Endodermal cell (in vitro differentiated cells): ENCODE results near the gene SGMS1. TPM values are rescaled to one million over a fixed set of nuclear protein-coding genes. Genes with fewer than 3 reads are reported as not detected.

ENCODE experiments used
- DNase-seq: peaks from one replicate; pipeline ENCODE4 v3.0.0-alpha.2; 2017
- H3K27ac ChIP-seq: 2 replicates; pipeline ENCODE4 v1.5.1; 2013; ENCODE audit warnings: mild to moderate bottlenecking, low read depth, low read length, moderate library complexity
- H3K27me3 ChIP-seq: 2 replicates; pipeline ENCODE4 v1.6.1; 2013; ENCODE audit warnings: mild to moderate bottlenecking, low read length, moderate library complexity; ENCODE audit not compliant: insufficient read depth, control insufficient read depth, poor library complexity, severe bottlenecking
- H3K36me3 ChIP-seq: 2 replicates; pipeline ENCODE4 v1.7.0; 2013; ENCODE audit warnings: mild to moderate bottlenecking, low read length, moderate library complexity; ENCODE audit not compliant: control insufficient read depth, insufficient read depth
- H3K4me1 ChIP-seq: one replicate; pipeline ENCODE4 v1.7.0; 2013; ENCODE audit warnings: low read length; ENCODE audit not compliant: control insufficient read depth, insufficient read depth
- H3K4me3 ChIP-seq: 2 replicates; pipeline ENCODE4 v1.5.1; 2013; ENCODE audit warnings: mild to moderate bottlenecking, low read length, moderate library complexity
- H3K9ac ChIP-seq: 2 replicates; pipeline ENCODE4 v1.6.1; 2013; ENCODE audit warnings: mild to moderate bottlenecking, low read length, moderate library complexity; ENCODE audit not compliant: poor library complexity, severe bottlenecking; ENCODE audit errors: extremely low read depth
- H3K9me3 ChIP-seq: 2 replicates; pipeline ENCODE4 v1.6.1; 2013; ENCODE audit warnings: mild to moderate bottlenecking, low read length, moderate library complexity; ENCODE audit not compliant: control insufficient read depth
- H3K27ac Mint-ChIP-seq: 2 replicates; pipeline ENCODE4 v1.8.0; 2020; ENCODE audit warnings: mixed read lengths
- H3K27me3 Mint-ChIP-seq: 2 replicates; pipeline ENCODE4 v1.8.0; 2021; ENCODE audit warnings: mild to moderate bottlenecking, mixed read lengths; ENCODE audit not compliant: insufficient read depth
- H3K36me3 Mint-ChIP-seq: 2 replicates; pipeline ENCODE4 v1.8.0; 2020; ENCODE audit warnings: low read depth, mixed read lengths
- H3K4me1 Mint-ChIP-seq: 2 replicates; pipeline ENCODE4 v1.8.0; 2020; ENCODE audit warnings: mixed read lengths
- H3K4me3 Mint-ChIP-seq: 2 replicates; pipeline ENCODE4 v1.8.0; 2020; ENCODE audit warnings: mild to moderate bottlenecking, moderate library complexity, mixed read lengths
- H3K9me3 Mint-ChIP-seq: 2 replicates; pipeline ENCODE4 v1.8.0; 2020; ENCODE audit warnings: mild to moderate bottlenecking, mixed read lengths
- WGBS, 2 experiments: methylation state at CpG; one replicate each; pipeline versions ENCODE4 v1.1.5 to v1.1.7; 2013; ENCODE audit warnings: missing lambda C conversion rate in 2 of 2, mixed read lengths in 1 of 2; ENCODE audit not compliant: insufficient coverage in 1 of 2, insufficient read length in 1 of 2; 5-methylcytosine and 5-hydroxymethylcytosine counted together
- total RNA-seq, 2 donors: library from RNA; stranded (reverse); fragmentation: NEBNext Ultra II Directional in 1 of 2; extraction: Animal tissue kit (Norgen Biotek cat#: 25700) in 1 of 2; gene quantifications; 2 replicates in 1 of 2; 3 replicates in 1 of 2; pipeline ENCODE4 v1.2.1, GENCODE V29; 2021
- TF ChIP-seq, protein P1 (sequence below): fragments of 200-600 bp; sonication (generic); conservative IDR thresholded peaks from 2 replicates; pipeline ENCODE4 v1.5.0; 2021; ENCODE audit warnings: antibody characterized with exemption, mild to moderate bottlenecking

The SGMS1 gene
- total RNA-seq, 2 donors from 2014 or later, result 12.0 to 14.3 TPM

DNA sequence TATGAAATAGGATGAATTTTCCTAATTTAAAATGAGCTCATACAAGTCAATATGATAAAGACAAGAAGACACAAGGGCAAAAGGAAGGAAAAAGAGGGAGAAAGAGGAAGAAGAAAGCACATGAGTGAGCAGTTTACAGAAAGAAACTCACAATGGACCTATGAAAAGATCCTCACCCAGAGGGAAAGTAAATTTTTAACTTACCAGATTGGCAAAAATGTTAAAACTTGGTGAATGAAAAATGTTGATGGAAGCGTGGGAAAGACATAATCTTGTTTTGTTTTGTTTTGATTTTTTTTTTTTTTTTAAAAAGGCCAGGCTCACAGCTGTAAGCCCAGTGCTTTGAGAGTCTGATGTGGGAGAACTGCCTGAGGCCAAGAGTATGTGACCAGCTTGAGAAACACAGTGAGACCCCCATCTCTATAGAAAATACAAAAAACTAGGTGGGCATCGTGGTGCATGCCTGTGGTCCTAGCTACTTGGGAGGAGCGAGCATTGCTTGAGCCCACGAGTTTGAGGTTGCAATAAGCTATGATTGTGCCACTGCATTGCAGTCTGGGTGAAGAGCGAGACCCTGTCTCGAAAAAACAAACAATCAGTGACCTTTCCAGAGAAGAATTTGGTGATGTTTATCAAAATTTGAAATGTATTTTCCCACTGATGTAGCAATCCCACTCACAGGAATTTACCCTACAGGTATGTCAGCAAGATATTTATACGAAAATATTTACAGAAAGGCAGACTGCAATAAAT is 219.6 kb downstream of the SGMS1 start:
- no peak overlapping the region for H3K27ac ChIP-seq
- H3K27me3 Mint-ChIP-seq, result no peaks in the 10 kb centered on the region
- TF ChIP-seq, protein P1, sequence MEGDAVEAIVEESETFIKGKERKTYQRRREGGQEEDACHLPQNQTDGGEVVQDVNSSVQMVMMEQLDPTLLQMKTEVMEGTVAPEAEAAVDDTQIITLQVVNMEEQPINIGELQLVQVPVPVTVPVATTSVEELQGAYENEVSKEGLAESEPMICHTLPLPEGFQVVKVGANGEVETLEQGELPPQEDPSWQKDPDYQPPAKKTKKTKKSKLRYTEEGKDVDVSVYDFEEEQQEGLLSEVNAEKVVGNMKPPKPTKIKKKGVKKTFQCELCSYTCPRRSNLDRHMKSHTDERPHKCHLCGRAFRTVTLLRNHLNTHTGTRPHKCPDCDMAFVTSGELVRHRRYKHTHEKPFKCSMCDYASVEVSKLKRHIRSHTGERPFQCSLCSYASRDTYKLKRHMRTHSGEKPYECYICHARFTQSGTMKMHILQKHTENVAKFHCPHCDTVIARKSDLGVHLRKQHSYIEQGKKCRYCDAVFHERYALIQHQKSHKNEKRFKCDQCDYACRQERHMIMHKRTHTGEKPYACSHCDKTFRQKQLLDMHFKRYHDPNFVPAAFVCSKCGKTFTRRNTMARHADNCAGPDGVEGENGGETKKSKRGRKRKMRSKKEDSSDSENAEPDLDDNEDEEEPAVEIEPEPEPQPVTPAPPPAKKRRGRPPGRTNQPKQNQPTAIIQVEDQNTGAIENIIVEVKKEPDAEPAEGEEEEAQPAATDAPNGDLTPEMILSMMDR, result no peak
- H3K4me3 ChIP-seq, result no peak overlapping the region
- H3K36me3 Mint-ChIP-seq, result no peaks in the 10 kb centered on the region
- no peak overlapping the region for H3K4me3 Mint-ChIP-seq
- H3K27me3 ChIP-seq, result no peaks in the 10 kb centered on the region
- H3K4me1 Mint-ChIP-seq, result peaks cover 8% of the 10 kb centered on the region
- no peaks in the 10 kb centered on the region for H3K36me3 ChIP-seq
- 81 to 91% methylated on average over 4 to 7 of the region's 7 CpGs for WGBS, 2 experiments
- H3K4me1 ChIP-seq, result no peaks in the 10 kb centered on the region
- H3K9me3 ChIP-seq, result no peaks in the 10 kb centered on the region
- DNase-seq, result no peak
- no peaks in the 10 kb centered on the region for H3K9me3 Mint-ChIP-seq
- H3K27ac Mint-ChIP-seq, result no peak overlapping the region
- H3K9ac ChIP-seq, result no peak overlapping the region

DNA sequence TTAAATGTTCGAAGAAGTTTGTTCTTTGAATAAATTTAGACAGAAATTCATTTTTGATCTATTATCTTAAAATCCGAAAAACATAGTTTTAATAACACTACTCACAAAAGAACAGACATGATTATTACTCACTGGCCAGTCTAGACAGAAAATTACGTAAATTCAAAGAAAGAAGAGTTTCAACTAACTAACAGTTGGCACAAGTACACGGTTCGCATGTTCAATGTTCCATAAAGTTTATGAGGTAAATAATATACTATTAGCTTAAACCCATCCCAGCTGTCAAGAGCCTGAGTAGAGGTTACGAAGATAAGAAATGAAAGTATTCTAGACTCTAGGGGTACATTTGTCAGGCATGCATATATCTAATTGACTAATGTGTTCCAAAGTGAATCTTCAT is 220.7 kb downstream of the SGMS1 start:
- Histone ChIP-seq H3K27ac (no peak overlapping the region), H3K36me3 (no peaks in the 10 kb centered on the region), H3K9ac (no peak overlapping the region), H3K9me3 (no peaks in the 10 kb centered on the region), H3K27me3 (no peaks in the 10 kb centered on the region), H3K4me3 (no peak overlapping the region), H3K4me1 (peaks cover 3% of the 10 kb centered on the region)
- no peaks in the 10 kb centered on the region for H3K36me3 Mint-ChIP-seq
- H3K4me3 Mint-ChIP-seq, result no peak overlapping the region
- no peak overlapping the region for H3K27ac Mint-ChIP-seq
- no peak for DNase-seq
- no peaks in the 10 kb centered on the region for H3K27me3 Mint-ChIP-seq
- peaks cover 8% of the 10 kb centered on the region for H3K4me1 Mint-ChIP-seq
- TF ChIP-seq, protein P1, result no peak
- WGBS, 2 experiments, result 92 to 94% methylated on average over 4 to 6 of the region's 6 CpGs
- no peaks in the 10 kb centered on the region for H3K9me3 Mint-ChIP-seq

DNA sequence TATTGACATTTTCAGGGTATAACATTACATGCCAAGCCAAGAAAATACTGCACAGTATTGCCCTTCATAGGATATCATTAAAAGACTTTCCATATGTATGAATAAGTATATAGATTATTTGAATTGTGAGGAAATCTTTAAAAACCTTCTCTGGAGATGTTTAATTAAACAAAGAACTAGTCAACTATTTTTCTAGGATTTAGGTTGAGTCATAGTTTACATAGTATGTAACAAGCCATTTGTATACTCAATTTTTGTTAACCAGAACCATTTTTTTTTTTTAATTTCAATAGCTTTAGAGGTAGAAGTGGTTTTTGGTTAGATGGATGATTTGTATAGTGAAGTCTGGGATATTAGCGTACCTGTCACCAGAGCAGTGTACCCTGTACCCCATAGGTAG is 221.3 kb downstream of the SGMS1 start:
- TF ChIP-seq, protein P1, result no peak
- H3K4me3 ChIP-seq, result no peak overlapping the region
- no peak for DNase-seq
- no peaks in the 10 kb centered on the region for H3K9me3 ChIP-seq
- H3K27ac ChIP-seq, result no peak overlapping the region
- Mint-ChIP-seq H3K36me3 (no peaks in the 10 kb centered on the region), H3K27ac (no peak overlapping the region), H3K9me3 (no peaks in the 10 kb centered on the region), H3K4me1 (peaks cover 6% of the 10 kb centered on the region), H3K4me3 (no peak overlapping the region), H3K27me3 (no peaks in the 10 kb centered on the region)
- no peaks in the 10 kb centered on the region for H3K27me3 ChIP-seq
- H3K4me1 ChIP-seq, result peaks cover 3% of the 10 kb centered on the region
- 88% methylated on average over 1 of the region's 1 CpG; no CpG with 5 or more reads in 1 of the 2 experiments for WGBS, 2 experiments
- H3K9ac ChIP-seq, result no peak overlapping the region
- H3K36me3 ChIP-seq, result no peaks in the 10 kb centered on the region
